Measurements from ENCODE around the gene GNB1. TPM values are rescaled to one million over a fixed set of nuclear protein-coding genes. Genes with fewer than 3 reads are reported as not detected.

The GNB1 gene
- total and polyA plus RNA-seq, 2 experiments from 2014 or later: 134 to 175 TPM

- no peak for TF ChIP-seq EZH2phosphoT487 (IDR thresholded peaks at IDR 0.05; ENCODE audit: low read depth, severe bottlenecking, unreplicated experiment)
- TF ChIP-seq CTCF (IDR thresholded peaks at IDR 0.05; ENCODE audit: poor library complexity): no peak
- TF ChIP-seq EZH2 (IDR thresholded peaks at IDR 0.05; ENCODE audit: borderline replicate concordance): no peak
- H3K4me1 ChIP-seq (ENCODE audit: insufficient read depth): peaks cover 16% of the 10 kb centered on the region
- no peaks in the 10 kb centered on the region for H3K79me2 ChIP-seq
- no peaks in the 10 kb centered on the region for H3K27me3 ChIP-seq
- H2AFZ ChIP-seq: no peak overlapping the region
- no peaks in the 10 kb centered on the region for H4K20me1 ChIP-seq (ENCODE audit: insufficient read depth, poor library complexity, severe bottlenecking)
- no peaks in the 10 kb centered on the region for H3K9me2 ChIP-seq (replicated peaks; ENCODE audit: insufficient read depth)
- no peaks in the 10 kb centered on the region for H3K36me3 ChIP-seq (replicated peaks; ENCODE audit: insufficient read depth, low read depth)
- no peak for DNase-seq (ENCODE audit: low spot score)
- WGBS (ENCODE audit: low lambda C conversion rate, missing lambda C conversion rate): 95% methylated on average over 6 of the region's 6 CpGs
- no peaks in the 10 kb centered on the region for H3K9me3 ChIP-seq (ENCODE audit: low read depth)
- H3K4me2 ChIP-seq: no peak overlapping the region
- H3K27ac ChIP-seq: peak overlapping the region; percentile 79
- no peak overlapping the region for H3K4me3 ChIP-seq
Measured at GRCh38 chr1:1922702-1922955, 31.7 kb upstream of the GNB1 start.

GRCh38 chr1:1921901-1922701 is 31.2 kb upstream of the GNB1 start:
- Histone ChIP-seq H3K4me2 (no peak overlapping the region), H2AFZ (no peak overlapping the region), H3K27me3 (no peaks in the 10 kb centered on the region), H4K20me1 (ENCODE audit: insufficient read depth, poor library complexity, severe bottlenecking) (no peaks in the 10 kb centered on the region), H3K79me2 (no peaks in the 10 kb centered on the region), H3K9me3 (ENCODE audit: low read depth) (no peaks in the 10 kb centered on the region), H3K27ac (no peak overlapping the region), H3K4me1 (ENCODE audit: insufficient read depth) (peaks cover 16% of the 10 kb centered on the region), H3K9me2 (replicated peaks; ENCODE audit: insufficient read depth) (no peaks in the 10 kb centered on the region), H3K36me3 (replicated peaks; ENCODE audit: insufficient read depth, low read depth) (no peaks in the 10 kb centered on the region), H3K4me3 (no peak overlapping the region)
- TF ChIP-seq CTCF (IDR thresholded peaks at IDR 0.05; ENCODE audit: poor library complexity): no peak
- no peak for TF ChIP-seq EZH2phosphoT487 (IDR thresholded peaks at IDR 0.05; ENCODE audit: low read depth, severe bottlenecking, unreplicated experiment)
- no peak for TF ChIP-seq EZH2 (IDR thresholded peaks at IDR 0.05; ENCODE audit: borderline replicate concordance)
- WGBS (ENCODE audit: low lambda C conversion rate, missing lambda C conversion rate): 96% methylated on average over 16 of the region's 16 CpGs
- peak; percentile 6 for DNase-seq (ENCODE audit: low spot score)

GRCh38 chr1:1921459-1921862 is 30.6 kb upstream of the GNB1 start:
- TF ChIP-seq EZH2phosphoT487 (IDR thresholded peaks at IDR 0.05; ENCODE audit: low read depth, severe bottlenecking, unreplicated experiment) (no peak), EZH2 (IDR thresholded peaks at IDR 0.05; ENCODE audit: borderline replicate concordance) (no peak), CTCF (IDR thresholded peaks at IDR 0.05; ENCODE audit: poor library complexity) (no peak)
- no peak for DNase-seq (ENCODE audit: low spot score)
- no peak overlapping the region for H3K27ac ChIP-seq
- no peaks in the 10 kb centered on the region for H3K27me3 ChIP-seq
- H3K4me2 ChIP-seq: no peak overlapping the region
- no peak overlapping the region for H3K4me3 ChIP-seq
- H4K20me1 ChIP-seq (ENCODE audit: insufficient read depth, poor library complexity, severe bottlenecking): no peaks in the 10 kb centered on the region
- H2AFZ ChIP-seq: no peak overlapping the region
- WGBS (ENCODE audit: low lambda C conversion rate, missing lambda C conversion rate): 98% methylated on average over 6 of the region's 6 CpGs
- no peaks in the 10 kb centered on the region for H3K9me2 ChIP-seq (replicated peaks; ENCODE audit: insufficient read depth)
- H3K79me2 ChIP-seq: no peaks in the 10 kb centered on the region
- H3K9me3 ChIP-seq (ENCODE audit: low read depth): no peaks in the 10 kb centered on the region
- no peaks in the 10 kb centered on the region for H3K36me3 ChIP-seq (replicated peaks; ENCODE audit: insufficient read depth, low read depth)
- H3K4me1 ChIP-seq (ENCODE audit: insufficient read depth): peaks cover 16% of the 10 kb centered on the region
